ENCODE measurements around the gene MAP4K4. TPM values are rescaled to one million over a fixed set of nuclear protein-coding genes. Genes with fewer than 3 reads are reported as not detected.

Gene MAP4K4
- total RNA-seq, 1 experiment from 2014 or later = 132 TPM

DNA sequence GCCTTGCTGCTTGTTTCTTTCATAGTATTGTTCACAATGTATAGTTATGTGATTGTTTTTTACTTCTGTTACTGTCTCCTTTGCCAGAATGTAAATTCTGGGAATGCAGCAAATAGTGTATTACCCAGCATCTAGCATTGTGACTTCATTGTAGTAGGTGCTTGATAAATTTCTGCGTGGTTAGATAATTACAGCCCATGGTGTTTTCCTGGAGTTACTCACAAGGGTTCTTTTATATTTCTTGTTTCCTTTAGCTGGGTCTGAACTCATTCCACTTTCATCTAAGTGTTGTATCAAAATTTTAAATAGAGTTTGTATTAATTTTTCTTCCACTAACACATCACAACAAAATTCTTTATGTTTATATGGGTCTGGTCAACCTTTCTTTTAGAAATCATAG is 132.6 kb downstream of the MAP4K4 start:
- no peak overlapping the region for H2AFZ ChIP-seq (ENCODE audit: low read length)
- no peaks in the 10 kb centered on the region for H3K4me1 ChIP-seq (ENCODE audit: insufficient read depth, low read length)
- no peaks in the 10 kb centered on the region for H3K27me3 ChIP-seq (ENCODE audit: insufficient read depth, low read length)
- H3K23me2 ChIP-seq (ENCODE audit: insufficient read length, low read depth, low read length, poor library complexity, severe bottlenecking) = no peaks in the 10 kb centered on the region
- H2BK12ac ChIP-seq (ENCODE audit: insufficient read length, low read depth, low read length) = no peak overlapping the region
- Mint-ChIP-seq H3K4me3 (no peak overlapping the region), H3K4me1 (peaks cover 9 to 14% of the 10 kb centered on the region in 2 experiments), H3K27ac (no peak overlapping the region; a peak in 1 of 7 replicates), H3K9me3 (no peaks in the 10 kb centered on the region), H3K27me3 (ENCODE audit: low read depth) (no peaks in the 10 kb centered on the region), H3K36me3 (ENCODE audit: insufficient read depth in 1 of 3, low read depth in 3 of 3) (peaks cover 18 to 58% (median 52%) of the 10 kb centered on the region in 3 experiments)
- no peak overlapping the region for H3K4me2 ChIP-seq (ENCODE audit: insufficient read depth, insufficient read length, low read length)
- H4K5ac ChIP-seq (ENCODE audit: insufficient read length, low read depth, low read length) = no peak overlapping the region
- no peak overlapping the region for H2BK15ac ChIP-seq (ENCODE audit: low read depth, low read length)
- no peak overlapping the region for H2BK120ac ChIP-seq (ENCODE audit: low read depth, low read length, poor library complexity, severe bottlenecking)
- no peak overlapping the region for H3T11ph ChIP-seq (ENCODE audit: low read length)
- H3K18ac ChIP-seq (ENCODE audit: insufficient read length, low read depth, low read length) = no peak overlapping the region
- no peak overlapping the region for H3K23ac ChIP-seq (ENCODE audit: insufficient read length, low read depth, low read length)
- DNase-seq = no peak
- peaks cover 3% of the 10 kb centered on the region for H3K79me1 ChIP-seq (ENCODE audit: insufficient read depth, low read depth, low read length, poor library complexity, severe bottlenecking)
- H4K8ac ChIP-seq (replicated peaks; ENCODE audit: insufficient read length, low read depth, low read length) = no peak overlapping the region
- WGBS (ENCODE audit: extremely low coverage, insufficient read length, low lambda C conversion rate) = no CpG with 5 or more reads among the region's 1 CpG
- H3K56ac ChIP-seq (ENCODE audit: insufficient read length, low read depth, low read length) = no peak overlapping the region
- no peak for TF ChIP-seq CTCF (conservative IDR thresholded peaks at IDR 0.05)
- no peak overlapping the region for H3K9ac ChIP-seq (ENCODE audit: extremely low read depth, insufficient read length, low read length)
- H4K91ac ChIP-seq (ENCODE audit: insufficient read length, low read depth, low read length) = no peak overlapping the region
- no peak overlapping the region for H2AK5ac ChIP-seq (ENCODE audit: insufficient read length, low read length)
- H2BK20ac ChIP-seq (ENCODE audit: low read depth, low read length, poor library complexity, severe bottlenecking) = no peak overlapping the region
- H3K4ac ChIP-seq (ENCODE audit: low read depth, low read length) = no peak overlapping the region
- H3K9me3 ChIP-seq (ENCODE audit: control insufficient read depth, low read depth, low read length) = no peaks in the 10 kb centered on the region
- H3K79me2 ChIP-seq (ENCODE audit: insufficient read depth, low read length) = no peaks in the 10 kb centered on the region
- no peak overlapping the region for H3K14ac ChIP-seq (ENCODE audit: insufficient read depth, low read length)
- H3K27ac ChIP-seq (ENCODE audit: insufficient read length, low read depth, low read length) = no peak overlapping the region
- no peaks in the 10 kb centered on the region for H4K20me1 ChIP-seq (ENCODE audit: control insufficient read depth, insufficient read depth, insufficient read length)
- H2BK5ac ChIP-seq (ENCODE audit: insufficient read length, low read length) = no peak overlapping the region

Data from H9 (cell line).